Mucosa of descending colon (tissue), 3 donors: ENCODE data around the gene RFX2. TPM values are rescaled to one million over a fixed set of nuclear protein-coding genes. Genes with fewer than 3 reads are reported as not detected.

Experiments
- ATAC-seq: fragments of 200-7000 bp; cut with Tn5 transposase; one replicate; pipeline ENCODE4 v1.9.1; 2020; ENCODE audit warnings: mild to moderate bottlenecking, moderate library complexity
- DNase-seq, 3 donors: peaks; one replicate each; pipeline ENCODE4 v3.0.0-alpha.2; 2020
- H3K36me3 ChIP-seq: fragments of 200-600 bp; one replicate; pipeline ENCODE4 v1.8.0; 2021; ENCODE audit warnings: low read depth, mild to moderate bottlenecking
- H3K4me1 ChIP-seq: fragments of 200-600 bp; one replicate; pipeline ENCODE4 v1.8.0; 2021; ENCODE audit warnings: low read depth, mild to moderate bottlenecking
- H3K4me3 ChIP-seq: fragments of 200-600 bp; one replicate; pipeline ENCODE4 v1.8.0; 2021; ENCODE audit warnings: mild to moderate bottlenecking
- H3K9me3 ChIP-seq: fragments of 200-600 bp; one replicate; pipeline ENCODE4 v1.8.0; 2021; ENCODE audit warnings: mild to moderate bottlenecking
- intact Hi-C, 2 donors: fragments of 100-400 bp; cut with DNase I in 1 of 2; cut with micrococcal nuclease in 1 of 2; formaldehyde crosslinking; loops; one replicate each; pipeline versions ENCODE4 v1.11.0 to v1.11.1; 2022; cut with DNase I, micrococcal nuclease
- total RNA-seq, 3 donors: library from RNA; stranded (reverse); fragmentation: NEBNext Ultra II Directional in 2 of 3; extraction: Animal tissue kit (Norgen Biotek cat#: 25700) in 2 of 3; gene quantifications; one replicate each; pipeline versions ENCODE4 v1.2.1 to v1.2.4, GENCODE V29; 2021 to 2023
- TF ChIP-seq, protein P1 (sequence below): fragments of 200-600 bp; IDR thresholded peaks from one replicate; pipeline ENCODE4 v1.8.0; 2022; ENCODE audit warnings: antibody characterized with exemption, mild to moderate bottlenecking
- donor health status: DM: no; HTN: no; CAD: no; lungs with moderate emphysema.
- donor health status: DM: no; HTN: no; CAD: no.
- donor health status: DM: no; HTN: yes; CAD: no.

The RFX2 gene
- total RNA-seq, 3 donors from 2014 or later, result 5.6 to 14.6 (median 7.2) TPM

DNA sequence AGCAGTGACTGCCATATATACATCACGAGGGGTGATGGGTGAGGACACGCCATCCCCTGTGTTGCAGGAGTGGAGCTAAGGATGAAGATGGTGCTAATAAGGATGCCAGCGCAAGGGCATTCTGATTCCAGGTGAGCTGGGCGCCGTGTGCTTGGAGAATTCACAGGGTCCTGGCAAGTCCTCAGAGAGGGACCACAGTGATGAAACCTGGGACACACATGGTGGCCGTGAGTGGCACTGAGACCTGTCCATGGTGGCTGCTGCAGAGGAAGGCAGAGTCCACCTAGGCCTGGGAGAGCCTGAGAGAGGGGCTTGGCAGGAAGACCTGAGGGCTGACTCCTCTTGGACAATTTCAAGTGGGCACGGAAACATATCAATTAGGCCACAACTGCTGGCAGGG, 65.2 kb downstream of the RFX2 start:
- intact Hi-C loops, result loop anchor here in 1 of 2 donors (5.0 kb wide), 1 partner anchor 82 kb away; no protein-coding TSS in a partner anchor
- Histone ChIP-seq H3K4me3 (no peak overlapping the region), H3K9me3 (no peaks in the 10 kb centered on the region), H3K4me1 (no peaks in the 10 kb centered on the region), H3K36me3 (no peaks in the 10 kb centered on the region)
- DNase-seq, result no peak
- ATAC-seq, result no peak
- TF ChIP-seq, protein P1, sequence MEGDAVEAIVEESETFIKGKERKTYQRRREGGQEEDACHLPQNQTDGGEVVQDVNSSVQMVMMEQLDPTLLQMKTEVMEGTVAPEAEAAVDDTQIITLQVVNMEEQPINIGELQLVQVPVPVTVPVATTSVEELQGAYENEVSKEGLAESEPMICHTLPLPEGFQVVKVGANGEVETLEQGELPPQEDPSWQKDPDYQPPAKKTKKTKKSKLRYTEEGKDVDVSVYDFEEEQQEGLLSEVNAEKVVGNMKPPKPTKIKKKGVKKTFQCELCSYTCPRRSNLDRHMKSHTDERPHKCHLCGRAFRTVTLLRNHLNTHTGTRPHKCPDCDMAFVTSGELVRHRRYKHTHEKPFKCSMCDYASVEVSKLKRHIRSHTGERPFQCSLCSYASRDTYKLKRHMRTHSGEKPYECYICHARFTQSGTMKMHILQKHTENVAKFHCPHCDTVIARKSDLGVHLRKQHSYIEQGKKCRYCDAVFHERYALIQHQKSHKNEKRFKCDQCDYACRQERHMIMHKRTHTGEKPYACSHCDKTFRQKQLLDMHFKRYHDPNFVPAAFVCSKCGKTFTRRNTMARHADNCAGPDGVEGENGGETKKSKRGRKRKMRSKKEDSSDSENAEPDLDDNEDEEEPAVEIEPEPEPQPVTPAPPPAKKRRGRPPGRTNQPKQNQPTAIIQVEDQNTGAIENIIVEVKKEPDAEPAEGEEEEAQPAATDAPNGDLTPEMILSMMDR, result no peak

DNA sequence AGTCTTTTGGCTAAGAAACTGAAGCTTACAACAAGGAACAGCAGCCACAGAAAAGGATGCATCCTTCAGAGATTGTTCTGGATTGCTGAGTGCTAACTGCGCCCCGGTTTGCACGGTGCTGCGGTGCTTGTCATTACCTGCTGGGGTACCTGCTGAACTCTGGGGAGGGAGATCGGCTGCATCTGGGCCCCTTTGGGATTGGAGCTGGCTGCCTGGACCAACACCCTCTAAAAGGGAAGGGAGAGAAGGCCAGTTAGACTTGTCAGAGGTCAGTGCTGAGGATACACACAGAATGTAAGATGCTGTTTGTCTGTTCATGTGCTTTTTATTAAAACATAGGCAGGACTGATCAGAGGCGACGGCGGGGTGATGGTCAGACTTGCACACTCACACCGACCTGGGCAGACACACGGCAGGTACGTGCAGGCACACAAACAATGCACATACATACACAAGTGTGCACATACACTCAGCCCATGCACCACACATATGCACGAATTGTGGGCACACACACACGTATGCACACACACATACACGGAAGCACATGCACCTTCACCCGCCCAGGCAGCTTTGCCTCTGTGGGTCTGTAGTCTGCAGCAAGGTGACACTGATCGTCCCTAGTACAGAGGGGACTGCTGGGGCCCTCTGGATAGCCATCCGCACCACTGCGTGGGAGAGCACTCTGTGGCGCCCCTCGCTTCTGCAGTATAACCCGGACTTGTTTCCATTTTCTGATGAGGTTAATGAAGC, 66.1 kb downstream of the RFX2 start:
- no peaks in the 10 kb centered on the region for H3K36me3 ChIP-seq
- H3K4me1 ChIP-seq, result no peaks in the 10 kb centered on the region
- intact Hi-C loops, result no loop called here
- no peak overlapping the region for H3K4me3 ChIP-seq
- no peak for DNase-seq
- TF ChIP-seq, protein P1, result no peak
- H3K9me3 ChIP-seq, result no peaks in the 10 kb centered on the region
- ATAC-seq, result no peak

DNA sequence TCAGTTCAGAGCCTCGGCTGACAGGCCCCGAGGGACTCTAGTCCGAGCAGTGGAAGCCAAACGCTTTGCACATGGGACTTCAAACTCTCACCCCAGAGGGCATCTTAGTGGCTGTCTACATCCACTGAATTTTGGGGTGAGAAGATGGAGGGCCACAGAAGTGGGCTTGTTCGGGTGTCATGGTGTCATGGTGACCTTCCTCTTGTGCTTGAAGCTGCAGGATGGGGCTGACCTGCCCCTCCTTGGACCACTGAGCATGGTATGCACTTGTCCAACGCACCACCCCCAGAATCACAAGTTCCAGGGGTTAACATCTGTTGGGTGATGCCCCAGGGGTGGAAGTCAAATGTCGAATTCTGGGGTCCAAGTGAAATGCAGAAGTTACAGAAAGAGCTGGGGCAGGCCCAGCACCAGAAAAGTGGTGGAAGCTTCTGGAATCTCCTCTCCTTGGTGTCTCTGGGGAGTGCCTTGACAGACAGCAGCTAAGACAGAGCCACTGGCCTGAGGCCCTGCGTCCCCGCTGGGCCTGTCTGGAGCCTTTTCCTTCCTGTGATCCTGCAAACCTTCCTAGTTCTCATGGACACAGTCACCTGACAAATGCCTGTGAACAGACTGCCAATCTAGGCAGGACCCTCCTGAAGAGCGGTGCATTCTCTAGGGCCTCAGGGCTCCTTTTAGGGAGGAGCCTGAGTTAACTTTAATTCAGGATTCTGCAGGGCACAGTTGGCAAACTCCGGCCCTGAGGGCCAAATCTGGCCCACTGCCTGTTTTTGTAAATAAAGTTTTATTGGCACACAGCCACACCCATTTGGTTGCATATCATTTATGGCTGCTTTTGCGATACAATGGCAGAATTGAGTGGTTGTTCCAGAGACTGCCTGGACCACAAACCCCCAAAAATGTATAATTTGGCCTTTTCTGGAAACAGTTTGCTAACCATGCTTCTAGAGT, 67.2 kb downstream of the RFX2 start:
- intact Hi-C loops, result no loop called here
- ATAC-seq, result no peak
- TF ChIP-seq, protein P1, result no peak
- Histone ChIP-seq H3K4me3 (no peak overlapping the region), H3K9me3 (no peaks in the 10 kb centered on the region), H3K4me1 (no peaks in the 10 kb centered on the region), H3K36me3 (no peaks in the 10 kb centered on the region)
- no peak for DNase-seq

DNA sequence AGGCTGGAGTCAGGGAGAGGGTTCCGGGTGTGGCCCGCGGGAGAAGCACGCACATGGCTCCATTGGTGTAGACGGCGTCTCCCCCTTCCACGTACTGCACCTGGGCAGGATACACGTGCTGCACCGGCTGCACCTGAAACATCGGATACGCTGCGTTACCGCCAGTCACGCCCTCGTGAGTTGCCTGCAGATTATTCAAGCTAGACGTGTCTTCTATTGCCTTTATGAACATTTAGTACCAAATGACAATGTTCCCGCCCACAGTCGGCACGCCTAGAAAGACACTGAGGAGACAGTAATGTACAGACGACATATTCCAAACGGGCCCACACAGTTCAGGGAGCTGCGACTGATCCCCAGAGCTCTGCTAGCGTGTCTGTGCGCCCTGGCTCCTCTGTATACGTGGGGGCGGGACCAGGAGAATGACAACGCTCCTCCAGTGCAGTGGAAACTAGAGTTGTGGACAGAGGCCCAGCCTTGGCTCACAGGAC, 68.3 kb downstream of the RFX2 start:
- ATAC-seq (no peak), DNase-seq (no peak)
- Histone ChIP-seq H3K4me1 (no peaks in the 10 kb centered on the region), H3K36me3 (no peaks in the 10 kb centered on the region), H3K4me3 (no peak overlapping the region), H3K9me3 (no peaks in the 10 kb centered on the region)
- TF ChIP-seq, protein P1, result no peak
- intact Hi-C loops, result no loop called here

DNA sequence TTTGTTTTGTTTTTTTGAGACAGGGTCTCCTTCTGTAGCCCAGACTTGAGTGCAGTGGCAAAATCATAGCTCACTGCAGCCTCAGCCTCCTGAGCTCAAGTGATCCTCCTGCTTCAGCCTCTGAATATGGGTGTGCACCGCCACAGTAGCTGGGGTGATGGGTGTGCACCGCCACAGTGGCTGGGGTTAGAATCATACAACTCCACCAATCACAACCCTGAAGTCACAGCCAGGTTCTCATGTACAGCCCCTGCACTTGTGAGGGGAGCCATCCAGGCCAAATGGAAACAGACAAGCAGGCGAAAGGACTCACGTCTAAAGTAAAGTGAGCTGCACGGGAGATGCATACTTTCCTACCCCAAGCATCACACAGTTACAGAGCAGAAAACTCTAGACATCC, 69.2 kb downstream of the RFX2 start:
- DNase-seq, result no peak

More for the DNA sequence above, 69.2 kb downstream of the RFX2 start:
- intact Hi-C loops, result no loop called here
- TF ChIP-seq, protein P1, result no peak
- no peak for ATAC-seq
- Histone ChIP-seq H3K4me1 (no peaks in the 10 kb centered on the region), H3K4me3 (no peak overlapping the region), H3K36me3 (no peaks in the 10 kb centered on the region), H3K9me3 (no peaks in the 10 kb centered on the region)
